Measurements from ENCODE around the gene GUCY1A1.

GUCY1A1 gene

GRCh38 chr4:155672342-155672741 is 5.7 kb downstream of the GUCY1A1 start:
- no peaks in the 10 kb centered on the region for H3K9me3 ChIP-seq
- intact Hi-C loops (cut with DNase I; ENCODE audit: low total_unique reads) = no loop called here
- no peak overlapping the region for H3K4me3 ChIP-seq
- H3K4me1 ChIP-seq = peaks cover 0 to 79% (median 12%) of the 10 kb centered on the region in 4 donors
- H3K27me3 ChIP-seq = no peaks in the 10 kb centered on the region
- H3K36me3 ChIP-seq = no peaks in the 10 kb centered on the region
- H3K27ac ChIP-seq = peak overlapping the region; percentile 5 to 48
- TF ChIP-seq CTCF (IDR thresholded peaks at IDR 0.05) = no peak
- DNase-seq = no peak

DNA sequence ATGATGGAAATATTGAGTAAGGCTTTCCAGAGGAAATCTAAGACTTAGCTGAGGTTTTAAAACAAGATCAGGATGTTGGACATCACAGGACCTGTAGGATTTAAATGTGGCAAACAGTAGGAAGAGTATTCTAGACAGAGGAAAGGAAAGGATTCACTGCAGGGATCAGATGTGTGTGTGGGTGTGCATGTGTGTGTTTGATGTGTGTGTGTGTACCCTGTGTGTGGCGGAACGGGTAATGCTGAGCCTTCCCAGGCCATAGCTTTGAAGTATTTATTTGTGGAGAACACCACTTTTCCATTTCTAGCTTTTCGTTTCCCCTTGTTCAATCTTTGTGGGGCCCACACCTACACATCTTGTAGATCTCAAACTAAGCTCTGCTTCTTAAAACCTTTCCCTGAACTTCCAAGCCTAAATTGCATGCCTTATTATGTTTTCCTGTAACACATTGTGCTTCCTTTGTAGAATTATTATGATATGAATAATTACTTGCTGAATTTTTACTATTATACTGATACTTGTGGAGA is 6.9 kb downstream of the GUCY1A1 start:
- no peak for DNase-seq
- intact Hi-C loops (cut with DNase I; ENCODE audit: low total_unique reads) = no loop called here
- Histone ChIP-seq H3K36me3 (no peaks in the 10 kb centered on the region), H3K9me3 (no peaks in the 10 kb centered on the region), H3K4me3 (no peak overlapping the region), H3K27me3 (no peaks in the 10 kb centered on the region), H3K27ac (peak overlapping the region; percentile 3 to 48), H3K4me1 (peaks cover 0 to 87% (median 12%) of the 10 kb centered on the region in 4 donors)
- TF ChIP-seq CTCF (IDR thresholded peaks at IDR 0.05) = no peak

GRCh38 chr4:155674669-155675071 is 8.0 kb downstream of the GUCY1A1 start:
- no peak overlapping the region for H3K4me3 ChIP-seq
- no peaks in the 10 kb centered on the region for H3K27me3 ChIP-seq
- intact Hi-C loops (cut with DNase I; ENCODE audit: low total_unique reads) = no loop called here
- DNase-seq = no peak
- peaks cover 0 to 93% (median 12%) of the 10 kb centered on the region in 4 donors for H3K4me1 ChIP-seq
- no peaks in the 10 kb centered on the region for H3K9me3 ChIP-seq
- H3K36me3 ChIP-seq = no peaks in the 10 kb centered on the region
- TF ChIP-seq CTCF (IDR thresholded peaks at IDR 0.05) = no peak
- peak overlapping the region in 1 of 2 donors; percentile 30 for H3K27ac ChIP-seq

DNA sequence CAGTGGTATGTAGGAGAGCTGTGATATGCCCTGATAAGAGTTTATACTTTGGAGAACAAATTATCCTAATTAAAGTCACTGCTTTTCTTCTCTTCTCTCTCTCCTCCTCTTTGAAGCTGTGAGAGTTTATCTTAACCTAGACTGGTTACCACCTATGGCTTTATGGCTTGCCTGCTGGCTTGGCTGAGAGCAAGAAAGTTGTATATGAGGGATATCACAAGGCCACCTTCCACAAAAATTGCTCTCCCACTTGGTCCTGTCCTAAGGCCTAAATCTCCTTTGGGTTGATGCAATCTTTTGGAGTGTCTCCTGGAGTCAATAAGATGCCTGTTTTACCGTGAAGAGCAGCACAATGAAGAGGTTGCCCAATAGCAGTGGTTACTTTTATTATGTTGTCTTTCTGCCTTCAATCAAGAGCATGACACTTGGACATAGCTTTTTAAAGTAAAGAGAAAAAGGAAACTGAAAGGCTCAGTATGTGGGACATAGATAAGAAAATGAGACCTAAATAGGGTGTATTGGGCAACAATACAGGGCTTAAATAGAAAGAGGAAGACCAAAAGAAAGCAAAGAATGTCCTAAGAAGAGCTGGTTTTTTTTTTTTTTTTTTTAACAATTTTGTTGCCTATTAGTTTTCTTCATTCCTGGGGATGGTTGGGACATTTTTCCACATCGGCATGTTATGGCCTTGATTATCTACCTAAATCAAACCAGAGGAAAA is 9.2 kb downstream of the GUCY1A1 start:
- H3K4me1 ChIP-seq = peaks cover 0 to 87% (median 12%) of the 10 kb centered on the region in 4 donors
- TF ChIP-seq CTCF (IDR thresholded peaks at IDR 0.05) = no peak
- no peaks in the 10 kb centered on the region for H3K36me3 ChIP-seq
- no peak for DNase-seq
- intact Hi-C loops (cut with DNase I; ENCODE audit: low total_unique reads) = no loop called here
- H3K27me3 ChIP-seq = no peaks in the 10 kb centered on the region
- H3K4me3 ChIP-seq = peak overlapping the region; percentile 0 to 11
- no peaks in the 10 kb centered on the region for H3K9me3 ChIP-seq
- peak overlapping the region; percentile 14 to 48 for H3K27ac ChIP-seq

- Histone ChIP-seq H3K4me1 (peaks cover 0 to 84% (median 12%) of the 10 kb centered on the region in 4 donors), H3K9me3 (no peaks in the 10 kb centered on the region), H3K27me3 (no peaks in the 10 kb centered on the region), H3K36me3 (no peaks in the 10 kb centered on the region), H3K27ac (peak overlapping the region; percentile 14 to 48), H3K4me3 (peak overlapping the region in 1 of 2 donors; percentile 11)
- DNase-seq = no peak
- intact Hi-C loops (cut with DNase I; ENCODE audit: low total_unique reads) = no loop called here
- TF ChIP-seq CTCF (IDR thresholded peaks at IDR 0.05) = no peak
These were observed 9.8 kb downstream of the GUCY1A1 start for GRCh38 chr4:155676430-155676825.
